ENCODE results near the gene SLC11A2.
A peak's percentile ranks its signal among the peaks of the same experiment; 100 is the strongest.

- TF ChIP-seq EZH2 (IDR thresholded peaks at IDR 0.05; ENCODE audit: low read depth, unreplicated experiment) (no peak), ZNF114 (CRISPR knock-in tag; IDR thresholded peaks at IDR 0.05) (no peak), REST (IDR thresholded peaks at IDR 0.05; ENCODE audit: unreplicated experiment) (no peak), POLR2AphosphoS5 (IDR thresholded peaks at IDR 0.05; ENCODE audit: low read depth) (peak; percentile 84), EZH2phosphoT487 (IDR thresholded peaks at IDR 0.05; ENCODE audit: unreplicated experiment) (no peak), STAT1 (IDR thresholded peaks at IDR 0.05; ENCODE audit: unreplicated experiment) (no peak), ZNF462 (CRISPR knock-in tag; IDR thresholded peaks at IDR 0.05) (no peak)
- TF ChIP-seq, protein P1, sequence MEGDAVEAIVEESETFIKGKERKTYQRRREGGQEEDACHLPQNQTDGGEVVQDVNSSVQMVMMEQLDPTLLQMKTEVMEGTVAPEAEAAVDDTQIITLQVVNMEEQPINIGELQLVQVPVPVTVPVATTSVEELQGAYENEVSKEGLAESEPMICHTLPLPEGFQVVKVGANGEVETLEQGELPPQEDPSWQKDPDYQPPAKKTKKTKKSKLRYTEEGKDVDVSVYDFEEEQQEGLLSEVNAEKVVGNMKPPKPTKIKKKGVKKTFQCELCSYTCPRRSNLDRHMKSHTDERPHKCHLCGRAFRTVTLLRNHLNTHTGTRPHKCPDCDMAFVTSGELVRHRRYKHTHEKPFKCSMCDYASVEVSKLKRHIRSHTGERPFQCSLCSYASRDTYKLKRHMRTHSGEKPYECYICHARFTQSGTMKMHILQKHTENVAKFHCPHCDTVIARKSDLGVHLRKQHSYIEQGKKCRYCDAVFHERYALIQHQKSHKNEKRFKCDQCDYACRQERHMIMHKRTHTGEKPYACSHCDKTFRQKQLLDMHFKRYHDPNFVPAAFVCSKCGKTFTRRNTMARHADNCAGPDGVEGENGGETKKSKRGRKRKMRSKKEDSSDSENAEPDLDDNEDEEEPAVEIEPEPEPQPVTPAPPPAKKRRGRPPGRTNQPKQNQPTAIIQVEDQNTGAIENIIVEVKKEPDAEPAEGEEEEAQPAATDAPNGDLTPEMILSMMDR (conservative IDR thresholded peaks at IDR 0.05; ENCODE audit: low read depth in 2 of 2): no peak
These were observed at the start of gene SLC11A2 for GRCh38 chr12:51025836-51026638.

All from GM23338 (cell line).